IMR-90 (cell line): ENCODE results near the gene USP6NL. TPM values are rescaled to one million over a fixed set of nuclear protein-coding genes. Genes with fewer than 3 reads are reported as not detected.

ENCODE experiments used
- ATAC-seq: fragments of 200-7000 bp; cut with Tn5 transposase; 2 replicates; pipeline ENCODE4 v1.9.1; 2020; ENCODE audit warnings: low read depth, mild to moderate bottlenecking, moderate library complexity
- BruUV-seq: library from RNA; stranded (reverse); fragments of 400-500 nt; replicated peaks from 2 replicates; lab custom pipeline; 2021; lab: Mats Ljungman, UMichigan
- CTCF ChIA-PET: fragments of 300-600 bp; formaldehyde crosslinking; extraction: SDS; loops from one replicate; lab custom pipeline; 2021; ENCODE audit warnings: antibody characterized with exemption; lab: Yijun Ruan, JAX
- POLR2A ChIA-PET: fragments of 300-600 bp; sonication (Branson Sonifier 250); formaldehyde crosslinking; loops from one replicate; lab custom pipeline; 2022; ENCODE audit warnings: antibody characterized with exemption; ENCODE audit not compliant: unreplicated experiment; lab: Charles Lee
- DNase-seq: peaks from one replicate; pipeline ENCODE4 v3.0.0; 2013
- H2AFZ ChIP-seq: replicated peaks from 2 replicates; pipeline ENCODE3; 2013; ENCODE audit warnings: low read length, mild to moderate bottlenecking; ENCODE audit not compliant: poor library complexity
- H2AK5ac ChIP-seq: 2 replicates; pipeline ENCODE4 v1.6.1; 2013; ENCODE audit warnings: low read depth, low read length, inconsistent platforms
- H2AK9ac ChIP-seq: replicated peaks from 2 replicates; pipeline ENCODE3; 2013; ENCODE audit warnings: mild to moderate bottlenecking, low read depth, low read length, moderate library complexity; ENCODE audit not compliant: poor library complexity
- H2BK120ac ChIP-seq: 2 replicates; pipeline ENCODE4 v1.6.1; 2013; ENCODE audit warnings: low read depth, low read length, inconsistent platforms
- H2BK15ac ChIP-seq: 3 replicates; pipeline ENCODE4 v1.6.1; 2013; ENCODE audit warnings: low read depth, low read length, inconsistent platforms
- H2BK20ac ChIP-seq: 2 replicates; pipeline ENCODE4 v1.6.1; 2013; ENCODE audit warnings: low read depth, mild to moderate bottlenecking, inconsistent platforms, low read length, moderate library complexity
- H2BK5ac ChIP-seq: 2 replicates; pipeline ENCODE4 v1.6.1; 2013; ENCODE audit warnings: mild to moderate bottlenecking, low read depth, low read length, inconsistent platforms; ENCODE audit not compliant: poor library complexity, severe bottlenecking
- H3K14ac ChIP-seq: replicated peaks from 2 replicates; pipeline ENCODE4 v1.6.1; 2013; ENCODE audit warnings: low read depth, low read length, inconsistent platforms
- H3K18ac ChIP-seq: 2 replicates; pipeline ENCODE4 v1.6.1; 2013; ENCODE audit warnings: low read depth, low read length, control low read depth
- H3K23ac ChIP-seq: 2 replicates; pipeline ENCODE4 v1.6.1; 2013; ENCODE audit warnings: low read depth, low read length, inconsistent platforms
- H3K27ac ChIP-seq: 2 replicates; pipeline ENCODE4 v1.5.1; 2013; ENCODE audit warnings: mild to moderate bottlenecking, control low read depth, low read length; ENCODE audit not compliant: insufficient read depth
- H3K27me3 ChIP-seq: 2 replicates; pipeline ENCODE4 v1.6.1; 2013; ENCODE audit warnings: low read length; ENCODE audit not compliant: control insufficient read depth, insufficient read depth
- H3K36me3 ChIP-seq: 2 replicates; pipeline ENCODE4 v1.6.1; 2013; ENCODE audit warnings: low read length, mixed read lengths; ENCODE audit not compliant: control insufficient read depth, insufficient read depth
- H3K4ac ChIP-seq: 2 replicates; pipeline ENCODE4 v1.6.1; 2013; ENCODE audit warnings: low read depth, low read length, inconsistent platforms
- H3K4me1 ChIP-seq: 2 replicates; pipeline ENCODE4 v1.6.1; 2013; ENCODE audit warnings: low read length, mixed read lengths; ENCODE audit not compliant: control insufficient read depth, insufficient read depth
- H3K4me2 ChIP-seq: 2 replicates; pipeline ENCODE4 v1.6.1; 2013; ENCODE audit warnings: low read depth, mild to moderate bottlenecking, control low read depth, low read length, moderate library complexity
- H3K4me3 ChIP-seq: 2 replicates; pipeline ENCODE4 v1.5.1; 2013; ENCODE audit warnings: low read depth, mild to moderate bottlenecking, control low read depth, low read length, moderate library complexity; ENCODE audit not compliant: insufficient read depth
- H3K56ac ChIP-seq: 2 replicates; pipeline ENCODE4 v1.6.1; 2013; ENCODE audit warnings: low read length, inconsistent platforms; ENCODE audit not compliant: insufficient read depth; ENCODE audit errors: extremely low read depth
- H3K79me1 ChIP-seq, 2 experiments: 2 replicates each; pipeline ENCODE4 v1.6.1; 2013; ENCODE audit warnings: low read length in 2 of 2, inconsistent platforms in 1 of 2, low read depth in 1 of 2
- H3K9ac ChIP-seq: 2 replicates; pipeline ENCODE4 v1.6.1; 2013; ENCODE audit warnings: low read depth, low read length, control low read depth
- H3K9me1 ChIP-seq: 2 replicates; pipeline ENCODE4 v1.6.1; 2013; ENCODE audit warnings: low read length, inconsistent platforms; ENCODE audit not compliant: insufficient read depth
- H3K9me3 ChIP-seq: 2 replicates; pipeline ENCODE4 v1.6.1; 2013; ENCODE audit warnings: low read length; ENCODE audit not compliant: control insufficient read depth, insufficient read depth
- H4K20me1 ChIP-seq: 2 replicates; pipeline ENCODE4 v1.6.1; 2013; ENCODE audit warnings: low read length, inconsistent platforms; ENCODE audit not compliant: insufficient read depth
- H4K5ac ChIP-seq: 2 replicates; pipeline ENCODE4 v1.6.1; 2013; ENCODE audit warnings: mild to moderate bottlenecking, low read depth, low read length, control low read depth
- H4K8ac ChIP-seq, 2 experiments: 2 replicates each; pipeline ENCODE4 v1.6.1; 2013; ENCODE audit warnings: low read depth in 2 of 2, low read length in 2 of 2, control low read depth in 1 of 2, inconsistent platforms in 1 of 2
- H4K91ac ChIP-seq: 2 replicates; pipeline ENCODE4 v1.6.1; 2013; ENCODE audit warnings: low read depth, low read length, inconsistent platforms; ENCODE audit not compliant: insufficient read depth
- MAFK ChIP-seq: IDR thresholded peaks from 2 replicates; pipeline ENCODE4 v1.6.1; 2012; ENCODE audit warnings: low read depth, low read length, improper control_type of control experiment
- WGBS, 2 experiments: methylation state at CpG; one replicate each; pipeline versions ENCODE4 v1.1.5 to v1.1.7; 2013; ENCODE audit warnings: missing lambda C conversion rate in 2 of 2; ENCODE audit not compliant: insufficient read length in 1 of 2; ENCODE audit errors: extremely low coverage in 2 of 2; 5-methylcytosine and 5-hydroxymethylcytosine counted together
- dilution Hi-C: fragments of 300-500 bp; cut with HindIII; formaldehyde crosslinking; loops from one replicate; pipeline ENCODE4 v1.14.3; 2018; ENCODE audit warnings: low sequenced_read_pairs; ENCODE audit not compliant: unreplicated experiment
- in situ Hi-C: fragments of 300-500 bp; cut with MboI; formaldehyde crosslinking; loops from 3 replicates; pipeline ENCODE4 v1.14.3; 2019; ENCODE audit warnings: low sequenced_read_pairs, inconsistent platforms, mixed read lengths
- intact Hi-C: fragments of 100-400 bp; cut with micrococcal nuclease; formaldehyde crosslinking; loops from 2 replicates; pipeline ENCODE4 v1.10.0; 2022
- polyA plus RNA-seq, 3 experiments: library from polyadenylated mRNA; depleted of rRNA; stranded (reverse); fragments of >200 nt; gene quantifications; 2 replicates each; pipeline ENCODE4 v1.2.3, GENCODE V29; 2012; ENCODE audit warnings: low replicate concordance in 1 of 3
- total RNA-seq: library from RNA; depleted of rRNA; stranded (reverse); fragments of >200 nt; gene quantifications from 2 replicates; pipeline ENCODE4 v1.2.3, GENCODE V29; 2012

Gene USP6NL
- total and polyA plus RNA-seq, 2 of the 4 experiments (the other 2 are of a cell fraction), result 7.8 to 9.1 TPM

DNA sequence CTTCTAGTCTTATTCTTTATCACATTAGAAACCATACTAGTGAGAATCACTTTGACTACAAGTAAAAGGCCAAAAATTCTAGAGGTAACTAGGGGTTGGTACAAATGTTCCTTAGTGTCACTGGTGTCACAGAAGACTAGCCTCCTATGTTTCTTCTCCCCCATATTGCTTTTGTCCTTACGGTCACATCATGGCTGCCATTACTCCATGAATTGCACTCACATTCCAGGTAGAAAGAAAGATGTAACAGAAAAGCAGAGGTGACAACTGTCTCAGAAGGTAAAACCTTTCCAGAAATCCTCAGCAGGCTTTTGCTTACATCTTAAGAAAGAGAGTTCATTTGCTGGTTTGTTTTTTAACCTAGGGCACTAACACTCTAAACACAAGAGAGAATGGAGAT, 42.9 kb downstream of the USP6NL start:
- no peak overlapping the region for H2AK9ac ChIP-seq

More for the DNA sequence above, 42.9 kb downstream of the USP6NL start:
- Histone ChIP-seq H2BK120ac (no peak overlapping the region), H3K4me3 (no peak overlapping the region), H3K36me3 (no peaks in the 10 kb centered on the region), H3K4me1 (no peaks in the 10 kb centered on the region), H3K23ac (no peak overlapping the region), H4K8ac (no peak overlapping the region), H2BK20ac (no peak overlapping the region), H3K4me2 (no peak overlapping the region), H3K56ac (no peak overlapping the region), H3K27me3 (no peaks in the 10 kb centered on the region), H3K9me3 (no peaks in the 10 kb centered on the region), H2AK5ac (no peak overlapping the region), H3K9ac (no peak overlapping the region), H2BK5ac (no peak overlapping the region), H4K20me1 (no peaks in the 10 kb centered on the region; the same call in 1 of the 2 replicates), H3K14ac (no peak overlapping the region), H3K27ac (no peak overlapping the region), H2BK15ac (no peak overlapping the region), H2AFZ (no peak overlapping the region), H3K9me1 (no peaks in the 10 kb centered on the region; the same call in 1 of the 2 replicates), H4K5ac (no peak overlapping the region), H3K79me1 (peaks cover 32 to 46% of the 10 kb centered on the region in 2 experiments), H3K18ac (no peak overlapping the region), H3K4ac (no peak overlapping the region), H4K91ac (no peak overlapping the region)
- ChIA-PET POLR2A (no interaction called here), CTCF (no interaction called here)
- TF ChIP-seq MAFK, result no peak
- WGBS, 2 experiments, result no CpG with 5 or more reads among the region's 1 CpG
- no peak for DNase-seq
- no peak for ATAC-seq
- in situ Hi-C loops (no loop called here), dilution Hi-C loops (no loop called here), intact Hi-C loops (loop anchor here (5.0 kb wide), 1 partner anchor 34 kb away; no protein-coding TSS in a partner anchor)
- BruUV-seq, result no TSS peak
